Left lung (tissue), 10 donors: ENCODE data around the gene ROR2. TPM values are rescaled to one million over a fixed set of nuclear protein-coding genes. Genes with fewer than 3 reads are reported as not detected.

Source experiments
- ATAC-seq: fragments of 200-7000 bp; cut with Tn5 transposase; one replicate; pipeline ENCODE4 v1.9.1; 2020; ENCODE audit warnings: moderate library complexity
- DNase-seq, 4 donors: peaks; one replicate each; pipeline ENCODE4 v3.0.0-alpha.2; 2013 to 2020
- H3K27ac ChIP-seq, 2 donors: fragments of 200-600 bp; sonication (generic) in 1 of 2; one replicate each; pipeline versions ENCODE4 v1.5.0 to v1.8.0; 2020 to 2021
- H3K27me3 ChIP-seq, 2 donors: fragments of 200-600 bp; sonication (generic) in 1 of 2; one replicate each; pipeline versions ENCODE4 v1.5.0 to v1.8.0; 2020 to 2021
- H3K36me3 ChIP-seq, 2 donors: fragments of 200-600 bp; sonication (generic) in 1 of 2; one replicate each; pipeline versions ENCODE4 v1.5.0 to v1.8.0; 2020 to 2021
- H3K4me1 ChIP-seq, 2 donors: fragments of 200-600 bp; one replicate each; pipeline ENCODE4 v1.8.0; 2021
- H3K4me3 ChIP-seq, 2 donors: fragments of 200-600 bp; sonication (generic) in 1 of 2; one replicate each; pipeline versions ENCODE4 v1.5.0 to v1.8.0; 2020 to 2021; ENCODE audit warnings: mild to moderate bottlenecking in 1 of 2
- H3K9me3 ChIP-seq, 2 donors: fragments of 200-600 bp; sonication (generic) in 1 of 2; one replicate each; pipeline versions ENCODE4 v1.5.0 to v1.8.0; 2020 to 2021
- intact Hi-C, 2 donors: fragments of 100-400 bp; cut with DNase I; formaldehyde crosslinking; loops; one replicate each; pipeline versions ENCODE4 v1.11.2 to v1.14.2; 2022
- polyA plus RNA-seq, 6 donors: library from polyadenylated mRNA; unstranded; fragments of 120-200 nt; gene quantifications; one replicate each; pipeline ENCODE4 v1.2.1, GENCODE V29; 2013; ENCODE audit not compliant: insufficient read length in 6 of 6
- total RNA-seq, 2 donors: library from RNA; stranded (reverse); fragmentation: NEBNext Ultra II Directional; extraction: Animal tissue kit (Norgen Biotek cat#: 25700); gene quantifications; one replicate each; pipeline ENCODE4 v1.2.1, GENCODE V29; 2021
- TF ChIP-seq, protein P1 (sequence below), 2 donors: fragments of 200-600 bp; sonication (generic) in 1 of 2; IDR thresholded peaks; one replicate each; pipeline versions ENCODE4 v1.5.0 to v1.8.0; 2021; ENCODE audit warnings: antibody characterized with exemption in 2 of 2
- donor health status: DM: no; HTN: yes; CAD: no.
- donor health status: DM: no; HTN: no; CAD: no.

The ROR2 gene
- total and polyA plus RNA-seq, 8 donors, result 11.5 to 36.5 (median 29.7) TPM

DNA sequence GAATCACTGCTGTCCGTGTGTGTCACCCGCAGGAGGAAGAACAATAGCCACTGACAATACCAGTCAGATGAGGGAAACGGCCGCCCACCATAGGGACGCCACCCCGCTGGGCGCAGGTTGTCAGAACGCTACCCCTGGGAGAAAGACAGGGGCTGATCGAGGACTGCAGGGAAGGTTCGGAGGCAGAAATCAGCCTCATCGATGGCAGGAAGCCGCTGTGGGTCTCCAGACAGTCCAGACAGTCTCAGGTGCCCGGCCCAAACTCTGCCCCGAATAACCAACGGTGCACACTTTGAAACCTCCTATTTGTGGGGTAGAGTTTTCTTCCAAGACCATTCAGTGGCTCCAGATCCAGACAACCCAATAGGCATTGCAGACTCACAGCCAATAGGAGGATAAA is 181.5 kb downstream of the ROR2 start:
- Histone ChIP-seq H3K27ac (no peak overlapping the region), H3K9me3 (no peaks in the 10 kb centered on the region), H3K27me3 (peaks cover 0 to 32% of the 10 kb centered on the region in 2 donors), H3K36me3 (no peaks in the 10 kb centered on the region), H3K4me3 (no peak overlapping the region), H3K4me1 (peaks cover 0 to 6% of the 10 kb centered on the region in 2 donors)
- intact Hi-C loops, result no loop called here
- TF ChIP-seq, protein P1, sequence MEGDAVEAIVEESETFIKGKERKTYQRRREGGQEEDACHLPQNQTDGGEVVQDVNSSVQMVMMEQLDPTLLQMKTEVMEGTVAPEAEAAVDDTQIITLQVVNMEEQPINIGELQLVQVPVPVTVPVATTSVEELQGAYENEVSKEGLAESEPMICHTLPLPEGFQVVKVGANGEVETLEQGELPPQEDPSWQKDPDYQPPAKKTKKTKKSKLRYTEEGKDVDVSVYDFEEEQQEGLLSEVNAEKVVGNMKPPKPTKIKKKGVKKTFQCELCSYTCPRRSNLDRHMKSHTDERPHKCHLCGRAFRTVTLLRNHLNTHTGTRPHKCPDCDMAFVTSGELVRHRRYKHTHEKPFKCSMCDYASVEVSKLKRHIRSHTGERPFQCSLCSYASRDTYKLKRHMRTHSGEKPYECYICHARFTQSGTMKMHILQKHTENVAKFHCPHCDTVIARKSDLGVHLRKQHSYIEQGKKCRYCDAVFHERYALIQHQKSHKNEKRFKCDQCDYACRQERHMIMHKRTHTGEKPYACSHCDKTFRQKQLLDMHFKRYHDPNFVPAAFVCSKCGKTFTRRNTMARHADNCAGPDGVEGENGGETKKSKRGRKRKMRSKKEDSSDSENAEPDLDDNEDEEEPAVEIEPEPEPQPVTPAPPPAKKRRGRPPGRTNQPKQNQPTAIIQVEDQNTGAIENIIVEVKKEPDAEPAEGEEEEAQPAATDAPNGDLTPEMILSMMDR (IDR thresholded peaks at IDR 0.05), result no peak
- no peak for ATAC-seq
- DNase-seq, result no peak

DNA sequence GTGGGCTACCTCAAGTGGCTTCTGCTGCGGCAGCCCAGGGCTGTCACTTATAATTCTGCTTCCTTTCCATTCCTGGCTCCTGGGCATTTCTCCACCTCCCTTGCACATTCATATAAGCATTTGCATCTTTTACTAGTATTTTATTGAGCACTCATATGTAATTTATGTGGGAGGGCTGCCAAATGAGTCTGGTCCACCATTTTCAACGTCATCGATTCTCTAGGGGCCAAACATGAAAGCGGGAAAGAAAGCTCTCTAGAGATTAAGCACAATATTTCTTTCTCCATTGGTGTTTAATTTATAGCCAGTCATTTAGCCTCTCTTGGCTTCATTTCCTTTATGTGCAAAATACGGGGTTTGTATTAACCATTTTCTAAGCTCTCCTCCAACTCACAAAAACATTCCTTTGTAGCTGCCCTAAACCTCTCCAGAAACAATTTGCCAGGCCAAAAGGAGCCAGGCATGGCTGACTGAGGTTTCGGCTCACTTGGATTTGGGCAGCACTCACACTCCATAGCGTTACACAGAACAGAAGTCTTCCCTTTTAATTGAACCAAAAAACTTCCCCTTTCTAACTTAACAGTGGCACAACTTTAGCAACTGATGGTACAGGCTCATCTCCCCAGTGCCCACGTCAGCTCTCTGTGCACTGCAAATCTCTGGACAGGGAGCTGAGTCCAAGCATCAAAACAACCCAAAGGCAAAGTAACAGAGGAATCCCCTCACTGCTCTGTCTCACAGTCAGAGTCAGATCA is 183.5 kb downstream of the ROR2 start:
- ATAC-seq (no peak), DNase-seq (no peak)

DNA sequence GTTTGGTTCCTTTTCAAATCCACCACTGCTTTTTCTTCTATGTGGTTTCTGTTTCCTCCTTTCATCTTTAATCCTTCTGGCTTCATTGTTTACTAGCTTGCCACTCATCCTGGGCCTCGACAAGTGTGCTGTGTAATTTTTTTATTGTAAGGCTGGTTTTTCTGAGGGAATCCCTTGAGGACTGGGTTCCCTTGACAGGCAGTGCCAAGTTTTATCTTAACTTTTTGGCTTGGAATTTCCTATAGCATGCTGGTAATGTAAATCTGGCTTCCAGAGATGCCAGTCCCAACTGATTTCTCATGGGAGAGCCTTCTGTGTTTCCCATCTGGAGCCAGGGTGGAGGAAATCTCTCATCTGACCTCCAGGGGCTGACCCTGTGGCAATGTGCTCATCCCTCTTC is 184.7 kb downstream of the ROR2 start:
- Histone ChIP-seq H3K4me1 (no peaks in the 10 kb centered on the region), H3K27ac (no peak overlapping the region), H3K9me3 (peaks cover 0 to 6% of the 10 kb centered on the region in 2 donors), H3K4me3 (no peak overlapping the region), H3K27me3 (peaks cover 0 to 31% of the 10 kb centered on the region in 2 donors), H3K36me3 (no peaks in the 10 kb centered on the region)
- intact Hi-C loops, result no loop called here
- no peak for ATAC-seq
- no peak for DNase-seq
- TF ChIP-seq, protein P1 (IDR thresholded peaks at IDR 0.05), result no peak

More for the DNA sequence above, 183.5 kb downstream of the ROR2 start:
- Histone ChIP-seq H3K36me3 (no peaks in the 10 kb centered on the region), H3K27ac (no peak overlapping the region), H3K9me3 (peaks cover 0 to 6% of the 10 kb centered on the region in 2 donors), H3K4me3 (no peak overlapping the region), H3K27me3 (peaks cover 0 to 32% of the 10 kb centered on the region in 2 donors), H3K4me1 (peaks cover 0 to 6% of the 10 kb centered on the region in 2 donors)
- intact Hi-C loops, result no loop called here
- TF ChIP-seq, protein P1 (IDR thresholded peaks at IDR 0.05), result no peak

DNA sequence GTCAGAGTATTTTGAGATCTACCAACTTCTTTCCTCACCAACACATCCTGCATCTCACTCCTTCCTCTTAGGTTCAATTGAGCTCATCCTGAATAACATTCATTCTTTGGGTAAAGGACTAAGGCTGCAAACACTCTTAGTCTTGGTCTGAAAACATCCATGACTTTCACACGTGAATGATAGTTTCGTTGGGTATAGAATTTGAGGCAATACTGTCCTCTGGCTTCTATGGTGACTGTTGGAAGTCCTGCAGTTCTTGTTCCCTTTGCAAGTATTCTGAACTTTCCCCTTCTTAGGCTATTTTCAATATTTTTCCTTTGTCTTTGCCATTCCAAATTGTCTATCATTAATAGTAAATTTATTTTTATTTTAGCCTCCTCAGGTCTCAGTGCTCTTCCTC is 185.4 kb downstream of the ROR2 start:
- H3K9me3 ChIP-seq, result peaks cover 0 to 6% of the 10 kb centered on the region in 2 donors
- no peaks in the 10 kb centered on the region for H3K36me3 ChIP-seq
- intact Hi-C loops, result no loop called here
- DNase-seq, result no peak
- H3K27me3 ChIP-seq, result peaks cover 0 to 25% of the 10 kb centered on the region in 2 donors
- TF ChIP-seq, protein P1 (IDR thresholded peaks at IDR 0.05), result no peak
- no peak for ATAC-seq
- no peak overlapping the region for H3K27ac ChIP-seq
- no peak overlapping the region for H3K4me3 ChIP-seq
- no peaks in the 10 kb centered on the region for H3K4me1 ChIP-seq

DNA sequence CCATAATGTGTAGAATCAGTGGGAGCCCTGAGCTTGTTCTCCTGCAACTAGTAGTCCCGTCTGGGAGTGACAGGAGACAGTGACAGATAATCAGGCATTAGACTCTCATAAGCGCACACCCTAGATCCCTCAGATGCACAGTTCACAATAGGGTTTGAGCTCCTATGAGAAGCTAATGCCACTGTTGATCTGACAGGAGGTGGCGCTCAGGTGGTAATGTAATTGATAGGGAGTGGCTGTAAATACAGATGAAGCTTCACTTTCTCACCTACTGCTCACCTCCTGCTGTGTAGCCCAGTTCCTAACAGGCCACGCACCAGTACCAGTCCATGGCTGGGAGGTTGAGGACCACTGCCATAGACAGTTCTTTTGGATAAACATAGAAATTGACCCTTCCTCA is 188.7 kb downstream of the ROR2 start:
- ATAC-seq (no peak), DNase-seq (no peak)
- Histone ChIP-seq H3K9me3 (peaks cover 0 to 6% of the 10 kb centered on the region in 2 donors), H3K4me3 (no peak overlapping the region), H3K4me1 (no peaks in the 10 kb centered on the region), H3K27ac (no peak overlapping the region), H3K36me3 (no peaks in the 10 kb centered on the region), H3K27me3 (peaks cover 0 to 11% of the 10 kb centered on the region in 2 donors)
- TF ChIP-seq, protein P1 (IDR thresholded peaks at IDR 0.05), result no peak
- intact Hi-C loops, result no loop called here
